NCI-H69 (cell line): ENCODE results near the gene CHD9.
A peak's percentile ranks its signal among the peaks of the same experiment; 100 is the strongest.
"Not testable (repeated sequence)": the region's sequence is repeated elsewhere in the genome, so short reads cannot be mapped to it uniquely, and the experiment has no call there.

ENCODE experiments used
- DNase-seq: peaks from one replicate; lab custom pipeline; 2025; lab: John Stamatoyannopoulos, UW

CHD9 gene

GRCh38 chr16:53282328-53282727, 227.5 kb downstream of the CHD9 start:
- DNase-seq = no peak

GRCh38 chr16:53282975-53283946, 228.5 kb downstream of the CHD9 start:
- DNase-seq = peak; percentile 39

DNA sequence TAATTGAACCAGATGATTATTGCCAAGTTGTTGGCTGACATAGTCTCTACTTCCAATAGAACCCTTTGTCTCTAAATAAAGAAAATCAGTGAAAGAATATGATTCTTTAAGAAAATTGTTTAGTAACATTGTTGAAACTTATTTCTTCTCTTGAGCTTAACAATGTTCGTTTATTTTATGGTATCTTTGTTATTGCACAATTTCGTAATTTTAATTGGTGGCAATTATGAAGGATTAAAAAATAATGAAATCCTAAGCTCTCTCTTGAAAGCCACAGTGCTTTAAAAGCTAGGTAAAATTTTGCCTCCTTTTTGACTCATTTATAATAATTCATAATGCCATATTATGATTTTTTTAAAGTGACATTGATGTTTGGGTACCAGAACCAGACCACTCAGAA, 230.4 kb downstream of the CHD9 start:
- DNase-seq = no peak

GRCh38 chr16:53290520-53290919, 235.7 kb downstream of the CHD9 start:
- no peak for DNase-seq

- DNase-seq = no peak
These were observed 237.1 kb downstream of the CHD9 start for GRCh38 chr16:53291757-53292392.

DNA sequence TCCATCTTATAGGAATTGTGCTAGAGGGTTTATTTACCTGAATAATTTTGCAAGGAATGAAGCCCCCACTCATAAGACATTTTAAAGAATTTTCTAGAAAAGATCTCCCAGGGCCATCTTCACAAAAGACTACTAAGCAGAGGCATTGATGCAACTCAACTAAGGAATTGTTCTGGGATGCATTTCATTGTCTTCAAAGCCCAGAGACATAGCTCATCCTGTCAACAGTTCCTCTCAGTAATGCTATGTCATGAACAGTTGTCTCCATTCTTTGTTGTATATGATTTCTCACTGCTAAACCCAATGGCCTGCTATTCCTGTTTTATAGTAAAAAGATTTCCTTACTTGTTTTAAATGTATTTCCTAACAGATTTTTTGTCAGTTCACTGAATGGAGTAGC, 242.7 kb downstream of the CHD9 start:
- DNase-seq = no peak

DNA sequence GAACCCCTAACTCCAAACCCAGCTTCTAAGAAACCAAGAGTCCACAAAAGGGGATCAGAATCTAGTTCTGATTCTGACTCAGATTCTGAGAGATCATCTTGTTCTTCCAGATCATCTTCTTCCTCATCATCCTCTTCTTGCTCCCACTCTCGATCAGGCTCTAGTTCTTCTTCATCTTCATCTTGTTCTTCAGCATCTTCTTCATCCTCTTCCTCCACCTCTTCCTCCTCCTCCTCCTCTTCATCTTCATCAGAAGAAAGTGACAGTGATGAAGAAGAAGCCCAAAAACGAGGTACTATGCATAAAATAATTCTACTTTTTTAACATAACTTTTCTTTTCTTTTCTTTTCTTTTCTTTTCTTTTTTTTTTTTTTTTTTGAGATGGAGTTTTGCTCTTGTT, 249.5 kb downstream of the CHD9 start:
- no peak for DNase-seq

DNA sequence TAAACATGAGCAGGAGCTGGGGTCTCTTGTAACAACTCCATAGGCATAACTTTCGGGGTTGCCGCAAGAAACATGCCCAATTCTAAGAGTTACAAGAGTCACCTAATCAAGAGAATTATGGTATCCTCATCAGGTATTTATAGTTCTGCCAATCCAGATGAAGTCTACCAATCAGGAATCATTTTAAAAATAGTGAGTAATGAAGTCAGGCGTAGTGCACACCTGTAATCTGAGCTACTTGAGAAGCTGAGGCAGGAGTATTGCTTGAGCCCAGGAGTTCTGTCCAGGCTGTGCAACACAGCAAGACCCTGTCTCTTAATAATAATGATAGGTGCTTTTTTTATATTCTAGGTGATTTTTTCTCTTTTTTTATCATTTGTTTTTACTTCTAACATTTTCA, 251.0 kb downstream of the CHD9 start:
- no peak for DNase-seq

DNA sequence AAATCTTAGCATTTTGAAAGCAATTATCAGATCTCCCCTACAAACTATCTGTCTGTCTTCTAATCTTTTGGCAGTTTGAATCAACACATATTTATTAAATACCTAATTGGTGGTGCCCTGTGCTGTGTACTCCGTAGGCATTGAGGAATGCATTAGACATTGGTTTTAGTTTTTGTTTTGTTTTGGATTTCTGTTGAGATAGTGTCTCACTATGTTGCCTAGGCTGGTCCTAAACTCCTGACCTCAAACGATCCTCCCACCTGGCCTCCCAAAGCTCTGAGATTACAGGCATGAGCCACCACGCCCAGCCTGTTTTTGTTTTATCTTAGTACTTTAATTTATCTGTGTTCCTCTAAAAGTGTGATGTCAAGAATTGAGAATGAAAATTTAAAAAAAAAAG, 254.7 kb downstream of the CHD9 start:
- no peak for DNase-seq

DNA sequence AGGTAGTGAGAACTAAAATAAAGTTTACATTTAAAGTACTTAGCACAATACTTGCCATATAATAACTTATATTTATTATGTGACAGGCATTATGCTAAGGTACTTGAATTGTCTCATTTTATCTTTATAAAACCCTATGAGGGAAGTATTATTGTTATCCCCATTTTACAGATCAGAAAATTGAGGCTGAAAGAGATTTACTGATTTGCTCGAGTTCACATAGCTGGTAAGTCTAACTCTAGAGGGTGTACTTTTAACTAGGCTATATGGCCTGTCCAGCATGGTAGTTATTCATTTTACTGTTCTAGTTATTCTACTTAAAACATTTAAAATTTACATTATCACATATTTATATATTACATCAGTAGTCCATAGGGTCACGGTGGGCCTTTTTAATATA, 266.2 kb downstream of the CHD9 start:
- no peak for DNase-seq

DNA sequence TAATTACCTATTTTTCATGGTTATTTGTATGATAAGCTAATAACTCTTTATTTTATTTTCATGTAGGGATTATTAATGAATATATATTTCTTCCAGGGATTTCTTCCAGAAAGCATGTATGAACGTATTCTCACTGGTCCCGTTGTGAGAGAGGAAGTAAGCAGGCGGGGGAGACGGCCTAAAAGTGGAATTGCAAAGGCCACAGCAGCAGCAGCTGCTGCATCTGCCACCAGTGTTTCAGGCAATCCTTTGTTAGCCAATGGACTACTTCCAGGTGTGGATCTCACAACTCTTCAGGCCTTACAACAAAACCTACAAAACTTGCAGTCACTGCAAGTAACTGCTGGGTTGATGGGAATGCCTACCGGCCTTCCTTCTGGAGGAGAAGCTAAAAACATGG, 269.1 kb downstream of the CHD9 start:
- DNase-seq = no peak

DNA sequence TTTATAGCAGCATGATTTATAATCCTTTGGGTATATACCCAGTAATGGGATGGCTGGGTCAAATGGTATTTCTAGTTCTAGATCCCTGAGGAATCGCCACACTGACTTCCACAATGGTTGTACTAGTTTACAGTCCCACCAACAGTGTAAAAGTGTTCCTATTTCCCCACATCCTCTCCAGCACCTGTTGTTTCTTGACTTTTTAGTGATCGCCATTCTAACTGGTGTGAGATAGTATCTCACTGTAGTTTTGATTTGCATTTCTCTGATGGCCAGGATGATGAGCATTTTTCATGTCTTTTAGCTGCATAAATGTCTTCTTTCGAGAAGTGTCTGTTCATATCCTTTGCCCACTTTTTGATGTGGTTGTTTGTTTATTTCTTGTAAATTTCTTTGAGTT, 276.2 kb downstream of the CHD9 start:
- DNase-seq = not testable (repeated sequence)

- DNase-seq = no peak
These were observed 279.8 kb downstream of the CHD9 start for GRCh38 chr16:53334581-53334980.

DNA sequence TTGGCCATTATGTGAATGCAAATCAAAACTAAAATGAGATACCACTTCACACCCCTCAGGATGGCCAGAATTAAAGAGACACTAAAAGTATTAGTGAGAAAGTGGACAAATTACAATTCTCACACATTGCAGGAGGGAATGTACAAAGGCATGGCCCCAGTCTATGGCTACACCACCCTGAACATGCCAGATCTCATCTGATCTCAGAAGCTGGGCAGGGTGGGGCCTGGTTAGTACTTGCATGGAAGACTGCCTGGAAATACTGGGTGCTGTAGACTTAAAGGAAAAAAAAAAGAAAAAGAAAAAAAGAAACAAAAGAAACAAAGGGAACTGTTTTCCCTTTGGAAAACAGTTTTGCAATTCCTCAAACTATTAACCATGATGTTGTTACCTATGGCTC, 282.5 kb downstream of the CHD9 start:
- no peak for DNase-seq

DNA sequence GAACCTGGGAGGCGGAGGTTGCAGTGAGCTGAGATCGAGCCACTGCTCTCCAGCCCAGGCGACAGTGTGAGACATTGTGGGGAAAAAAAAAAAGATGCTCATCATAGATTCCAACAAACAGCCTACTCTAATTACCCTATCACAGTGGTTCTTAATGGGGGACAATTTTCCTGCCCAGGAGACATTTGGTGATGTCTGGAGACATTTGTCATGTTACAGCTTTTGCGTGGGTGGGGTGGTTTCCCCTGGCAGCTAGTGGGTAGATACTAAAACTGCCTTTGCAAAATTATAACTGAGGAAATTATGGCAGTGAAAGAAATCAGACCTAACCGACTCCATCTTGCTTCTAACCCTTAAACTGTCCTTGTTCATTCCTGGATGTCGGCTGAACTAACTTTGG, 287.0 kb downstream of the CHD9 start:
- no peak for DNase-seq

GRCh38 chr16:53355064-53355463, 300.3 kb downstream of the CHD9 start:
- DNase-seq = no peak

GRCh38 chr16:53356478-53357207, 301.9 kb downstream of the CHD9 start:
- peak; percentile 26 for DNase-seq

DNA sequence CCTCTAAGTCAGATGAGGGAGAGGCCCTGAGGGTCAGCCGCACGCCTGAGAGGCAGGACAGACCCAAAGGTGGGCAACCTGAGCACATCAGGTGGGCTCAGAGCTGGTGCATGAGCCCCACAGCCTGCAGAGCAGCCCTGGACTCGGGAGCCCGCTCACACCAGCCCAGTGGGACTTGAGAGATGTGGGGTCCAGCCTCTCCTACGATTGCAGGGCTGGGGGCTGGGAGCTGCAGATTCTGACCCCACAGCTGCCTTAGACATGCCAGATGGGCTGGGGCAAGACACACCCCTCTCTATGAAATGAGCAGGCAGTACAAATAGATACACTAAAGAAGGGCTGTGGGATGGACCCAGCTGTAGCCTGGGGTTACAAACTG, 302.4 kb downstream of the CHD9 start:
- no peak for DNase-seq

DNA sequence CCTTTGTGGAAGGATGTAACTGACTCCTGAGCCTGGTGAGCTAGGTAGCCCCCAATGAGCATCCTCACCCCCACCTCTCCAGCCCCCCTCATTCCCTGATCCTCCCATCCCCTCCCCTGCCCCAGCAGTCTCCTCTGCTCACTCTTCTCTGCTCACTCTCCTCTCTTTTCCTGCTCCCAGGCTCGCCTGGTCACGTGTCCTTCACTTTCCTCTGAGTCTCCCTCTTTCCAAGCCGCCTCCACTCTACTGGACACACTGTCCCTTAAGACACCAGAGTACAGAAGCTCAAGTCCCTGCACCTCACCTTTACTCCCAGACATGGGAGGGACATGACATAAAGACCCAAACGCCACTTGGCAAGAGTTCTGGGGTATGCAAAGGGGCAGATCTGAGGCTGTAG, 303.2 kb downstream of the CHD9 start:
- no peak for DNase-seq

DNA sequence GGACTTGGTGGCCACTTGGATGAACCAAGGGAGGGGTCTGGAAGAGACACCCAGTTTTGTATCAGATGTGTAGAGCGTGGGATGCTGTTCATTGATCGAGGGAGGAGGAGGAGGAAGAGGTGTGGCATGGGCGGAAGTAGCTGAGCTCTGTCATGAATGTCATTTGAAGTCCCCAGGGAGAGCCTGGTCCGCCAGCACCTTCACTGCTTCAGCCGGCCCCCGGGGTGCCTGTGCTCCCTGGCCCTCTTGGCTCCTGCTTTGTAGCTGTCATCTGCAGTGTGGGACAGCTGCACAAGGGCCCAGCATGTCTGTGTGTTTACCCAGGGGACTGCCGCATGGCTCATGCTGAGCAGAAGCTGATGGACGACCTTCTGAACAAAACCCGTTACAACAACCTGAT, 304.1 kb downstream of the CHD9 start:
- peak; percentile 28 for DNase-seq

- DNase-seq = no peak
These were observed 315.1 kb downstream of the CHD9 start for GRCh38 chr16:53369921-53370320.

GRCh38 chr16:53370827-53371226, 316.0 kb downstream of the CHD9 start:
- DNase-seq = no peak
